ENCODE measurements around the gene TNS2. TPM values are rescaled to one million over a fixed set of nuclear protein-coding genes. Genes with fewer than 3 reads are reported as not detected.

Gene TNS2
- total and polyA plus RNA-seq, 2 of the 13 experiments (the other 11 are each of a cell fraction or from before 2014, with no cell fraction given), result 8.9 to 20.4 TPM

DNA sequence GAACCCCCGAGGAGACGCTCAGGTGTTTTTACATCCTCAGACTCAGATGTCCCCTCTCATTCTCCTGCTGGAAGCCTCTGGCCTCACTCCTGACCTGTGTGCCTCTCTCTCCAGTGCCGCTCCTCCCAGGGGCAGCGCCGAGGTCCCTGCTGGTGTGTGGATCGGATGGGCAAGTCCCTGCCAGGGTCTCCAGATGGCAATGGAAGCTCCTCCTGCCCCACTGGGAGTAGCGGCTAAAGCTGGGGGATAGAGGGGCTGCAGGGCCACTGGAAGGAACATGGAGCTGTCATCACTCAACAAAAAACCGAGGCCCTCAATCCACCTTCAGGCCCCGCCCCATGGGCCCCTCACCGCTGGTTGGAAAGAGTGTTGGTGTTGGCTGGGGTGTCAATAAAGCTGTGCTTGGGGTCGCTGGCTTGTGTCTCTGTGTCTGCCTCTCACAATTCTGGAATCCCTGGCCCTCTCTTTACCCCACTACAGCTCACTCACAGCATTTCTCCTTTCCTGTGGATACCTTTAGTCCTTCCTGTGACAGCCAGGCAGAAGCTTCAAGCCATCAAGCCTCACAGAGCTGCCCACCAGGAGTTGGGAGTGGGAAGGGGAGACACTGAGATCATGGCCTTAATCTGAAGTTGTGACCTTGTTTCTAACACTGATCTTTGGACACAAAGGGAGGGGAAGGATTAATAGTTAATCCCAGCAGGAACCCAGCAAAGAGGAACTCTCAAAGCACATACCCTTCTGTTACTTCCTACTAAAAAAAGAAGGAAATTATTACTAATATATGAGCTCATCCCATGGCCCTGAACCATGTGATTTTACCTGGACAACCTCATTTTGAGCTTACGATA is 52.3 kb downstream of the TNS2 start (continued):
- TF ChIP-seq, protein P1, sequence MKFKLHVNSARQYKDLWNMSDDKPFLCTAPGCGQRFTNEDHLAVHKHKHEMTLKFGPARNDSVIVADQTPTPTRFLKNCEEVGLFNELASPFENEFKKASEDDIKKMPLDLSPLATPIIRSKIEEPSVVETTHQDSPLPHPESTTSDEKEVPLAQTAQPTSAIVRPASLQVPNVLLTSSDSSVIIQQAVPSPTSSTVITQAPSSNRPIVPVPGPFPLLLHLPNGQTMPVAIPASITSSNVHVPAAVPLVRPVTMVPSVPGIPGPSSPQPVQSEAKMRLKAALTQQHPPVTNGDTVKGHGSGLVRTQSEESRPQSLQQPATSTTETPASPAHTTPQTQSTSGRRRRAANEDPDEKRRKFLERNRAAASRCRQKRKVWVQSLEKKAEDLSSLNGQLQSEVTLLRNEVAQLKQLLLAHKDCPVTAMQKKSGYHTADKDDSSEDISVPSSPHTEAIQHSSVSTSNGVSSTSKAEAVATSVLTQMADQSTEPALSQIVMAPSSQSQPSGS (CRISPR knock-in tag; IDR thresholded peaks at IDR 0.05), result 0 out of 2 replicates have a peak, but pooled peaks have one; percentile 13
- TF ChIP-seq ELF4 (CRISPR knock-in tag; IDR thresholded peaks at IDR 0.05; ENCODE audit: borderline replicate concordance), result 0 out of 2 replicates have a peak, but pooled peaks have one; percentile 4
- peak; percentile 96 for TF ChIP-seq PITX1 (CRISPR knock-in tag; IDR thresholded peaks at IDR 0.05)
- TF ChIP-seq ZBTB7B (CRISPR knock-in tag; IDR thresholded peaks at IDR 0.05), result peak; percentile 37; the same call in 1 of the 2 replicates
- TF ChIP-seq ZFP82 (CRISPR knock-in tag; IDR thresholded peaks at IDR 0.05; ENCODE audit: borderline replicate concordance), result 0 out of 2 replicates have a peak, but pooled peaks have one; percentile 66
- TF ChIP-seq TFE3 (CRISPR knock-in tag; IDR thresholded peaks at IDR 0.05), result 0 out of 2 replicates have a peak, but pooled peaks have one; percentile 27
- peak; percentile 37; the same call in 1 of the 2 replicates for TF ChIP-seq IRF2 (CRISPR knock-in tag; IDR thresholded peaks at IDR 0.05)
- TF ChIP-seq RXRA (CRISPR knock-in tag; IDR thresholded peaks at IDR 0.05), result 0 out of 2 replicates have a peak, but pooled peaks have one; percentile 23
- 0 out of 2 replicates have a peak, but pooled peaks have one; percentile 30 for TF ChIP-seq BCL6 (CRISPR knock-in tag; IDR thresholded peaks at IDR 0.05)
- 0 out of 2 replicates have a peak, but pooled peaks have one; percentile 29 for TF ChIP-seq HMG20A (CRISPR knock-in tag; IDR thresholded peaks at IDR 0.05; ENCODE audit: borderline replicate concordance)
- peak; percentile 64 for TF ChIP-seq RARA (CRISPR knock-in tag; IDR thresholded peaks at IDR 0.05)
- TF ChIP-seq THRA (CRISPR knock-in tag; IDR thresholded peaks at IDR 0.05; ENCODE audit: borderline replicate concordance), result 0 out of 2 replicates have a peak, but pooled peaks have one; percentile 62
- TF ChIP-seq ZNF724P (CRISPR knock-in tag; IDR thresholded peaks at IDR 0.05; ENCODE audit: borderline replicate concordance), result 0 out of 2 replicates have a peak, but pooled peaks have one; percentile 9
- TF ChIP-seq PAXIP1 (CRISPR knock-in tag; conservative IDR thresholded peaks at IDR 0.05), result peak; percentile 88
- TF ChIP-seq ZNF605 (CRISPR knock-in tag; IDR thresholded peaks at IDR 0.05), result 0 out of 2 replicates have a peak, but pooled peaks have one; percentile 44
- TF ChIP-seq, protein P2, sequence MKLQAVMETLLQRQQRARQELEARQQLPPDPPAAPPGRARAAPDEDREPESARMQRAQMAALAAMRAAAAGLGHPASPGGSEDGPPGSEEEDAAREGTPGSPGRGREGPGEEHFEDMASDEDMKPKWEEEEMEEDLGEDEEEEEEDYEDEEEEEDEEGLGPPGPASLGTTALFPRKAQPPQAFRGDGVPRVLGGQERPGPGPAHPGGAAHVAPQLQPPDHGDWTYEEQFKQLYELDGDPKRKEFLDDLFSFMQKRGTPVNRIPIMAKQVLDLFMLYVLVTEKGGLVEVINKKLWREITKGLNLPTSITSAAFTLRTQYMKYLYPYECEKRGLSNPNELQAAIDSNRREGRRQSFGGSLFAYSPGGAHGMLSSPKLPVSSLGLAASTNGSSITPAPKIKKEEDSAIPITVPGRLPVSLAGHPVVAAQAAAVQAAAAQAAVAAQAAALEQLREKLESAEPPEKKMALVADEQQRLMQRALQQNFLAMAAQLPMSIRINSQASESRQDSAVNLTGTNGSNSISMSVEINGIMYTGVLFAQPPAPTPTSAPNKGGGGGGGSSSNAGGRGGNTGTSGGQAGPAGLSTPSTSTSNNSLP (IDR thresholded peaks at IDR 0.05; ENCODE audit: low read depth, low read length), result peak; percentile 75

Measured in HepG2 (cell line).